Measurements from ENCODE around the gene GZMM. TPM values are rescaled to one million over a fixed set of nuclear protein-coding genes. Genes with fewer than 3 reads are reported as not detected.
A peak's percentile ranks its signal among the peaks of the same experiment; 100 is the strongest.

The GZMM gene
- total and polyA plus RNA-seq, 2 experiments from 2014 or later, result 0.29 TPM; not detected in 1

DNA sequence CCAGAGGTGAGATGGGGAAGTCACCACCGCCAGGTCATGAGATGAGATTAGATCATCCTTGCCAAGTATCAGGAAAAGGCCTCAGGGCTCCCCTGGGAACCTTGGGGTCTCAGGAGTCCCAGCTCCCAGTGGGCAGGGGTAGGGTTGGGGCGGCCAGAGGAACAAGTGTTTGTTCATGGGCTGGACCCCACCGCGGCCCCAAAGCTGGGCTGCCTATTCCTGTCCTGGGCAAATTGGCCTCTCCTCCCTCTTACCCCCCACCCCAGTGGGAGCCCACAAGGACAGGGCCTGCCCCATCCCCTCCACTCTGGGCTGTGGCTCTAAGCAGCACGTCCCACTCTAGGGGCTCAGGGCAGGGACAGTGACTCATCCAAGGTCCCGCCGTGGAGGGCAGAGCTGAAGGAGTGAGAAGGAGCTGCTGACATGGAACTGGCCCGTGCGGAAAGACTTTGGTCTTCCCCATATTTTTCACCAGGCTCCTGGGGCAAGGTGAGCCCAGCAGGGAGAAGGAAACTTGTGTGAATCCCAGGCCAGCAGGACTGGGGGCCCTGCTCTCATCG is 41.8 kb downstream of the GZMM start:
- H3K9me3 Mint-ChIP-seq, result no peaks in the 10 kb centered on the region
- H3K36me3 Mint-ChIP-seq (ENCODE audit: low read depth), result peaks cover 7% of the 10 kb centered on the region
- Histone ChIP-seq H3K4me1 (ENCODE audit: insufficient read depth) (peaks cover 5% of the 10 kb centered on the region; the same call in 1 of the 2 replicates), H2AFZ (no peak overlapping the region), H3K79me2 (replicated peaks; ENCODE audit: insufficient read depth) (no peaks in the 10 kb centered on the region), H3K4me2 (no peak overlapping the region), H3K27me3 (ENCODE audit: insufficient read depth) (peaks cover 16% of the 10 kb centered on the region), H3K4me3 (no peak overlapping the region), H3K36me3 (ENCODE audit: insufficient read depth) (no peaks in the 10 kb centered on the region; the same call in 1 of the 2 replicates), H3F3A (replicated peaks; ENCODE audit: low read depth) (peaks cover 14% of the 10 kb centered on the region), H4K20me1 (replicated peaks; ENCODE audit: insufficient read depth) (peaks cover 6% of the 10 kb centered on the region; the same call in 1 of the 2 replicates), H3K27ac (ENCODE audit: low read depth) (no peak overlapping the region), H3K9me2 (ENCODE audit: insufficient read depth) (no peaks in the 10 kb centered on the region)
- peaks cover 5% of the 10 kb centered on the region; the same call in 2 of the 3 replicates for H3K4me1 Mint-ChIP-seq
- no peak overlapping the region for H3K27ac Mint-ChIP-seq
- H3K27me3 Mint-ChIP-seq (ENCODE audit: insufficient read depth, low read depth, poor library complexity), result peaks cover 36% of the 10 kb centered on the region
- TF ChIP-seq EZH2phosphoT487 (IDR thresholded peaks at IDR 0.05; ENCODE audit: unreplicated experiment) (no peak), CREB1 (CRISPR knock-in tag; IDR thresholded peaks at IDR 0.05; ENCODE audit: low read depth) (no peak), ETS1 (IDR thresholded peaks at IDR 0.05) (no peak), POLR2AphosphoS5 (IDR thresholded peaks at IDR 0.05; ENCODE audit: low read depth) (no peak), JUNB (IDR thresholded peaks at IDR 0.05; ENCODE audit: unreplicated experiment) (no peak), STAT1 (IDR thresholded peaks at IDR 0.05; ENCODE audit: unreplicated experiment) (no peak), EZH2 (IDR thresholded peaks at IDR 0.05; ENCODE audit: low read depth, unreplicated experiment) (no peak), ZNF114 (CRISPR knock-in tag; IDR thresholded peaks at IDR 0.05) (no peak), ZNF331 (CRISPR knock-in tag; IDR thresholded peaks at IDR 0.05; ENCODE audit: low read depth) (no peak), NANOG (IDR thresholded peaks at IDR 0.05; ENCODE audit: borderline replicate concordance) (no peak), REST (IDR thresholded peaks at IDR 0.05; ENCODE audit: unreplicated experiment) (no peak), CTCF (conservative IDR thresholded peaks at IDR 0.05; ENCODE audit: low read depth in 2 of 2) (no peak), ZNF462 (CRISPR knock-in tag; IDR thresholded peaks at IDR 0.05) (no peak)
- ATAC-seq (no peak), DNase-seq (ENCODE audit: low spot score) (peak; percentile 6)
- no peak overlapping the region for H3K4me3 Mint-ChIP-seq

Data from GM23338 (cell line).